Neural progenitor cell (in vitro differentiated cells): Measurements from ENCODE around the gene PWWP2A.

ENCODE experiments used
- EZH2 ChIP-seq: fragments of 200-600 bp; sonication (generic); IDR thresholded peaks from 2 replicates; pipeline ENCODE4 v1.6.1; 2017; ENCODE audit warnings: antibody characterized with exemption, mild to moderate bottlenecking, moderate library complexity
- EZH2phosphoT487 ChIP-seq: fragments of 200-600 bp; sonication (generic); IDR thresholded peaks from 2 replicates; pipeline ENCODE4 v1.6.1; 2017; ENCODE audit warnings: antibody characterized with exemption
- TF ChIP-seq, protein P1 (sequence below): fragments of 200-600 bp; sonication (generic); IDR thresholded peaks from 2 replicates; pipeline ENCODE4 v1.5.1; 2017; ENCODE audit warnings: antibody characterized with exemption, mild to moderate bottlenecking

DNA sequence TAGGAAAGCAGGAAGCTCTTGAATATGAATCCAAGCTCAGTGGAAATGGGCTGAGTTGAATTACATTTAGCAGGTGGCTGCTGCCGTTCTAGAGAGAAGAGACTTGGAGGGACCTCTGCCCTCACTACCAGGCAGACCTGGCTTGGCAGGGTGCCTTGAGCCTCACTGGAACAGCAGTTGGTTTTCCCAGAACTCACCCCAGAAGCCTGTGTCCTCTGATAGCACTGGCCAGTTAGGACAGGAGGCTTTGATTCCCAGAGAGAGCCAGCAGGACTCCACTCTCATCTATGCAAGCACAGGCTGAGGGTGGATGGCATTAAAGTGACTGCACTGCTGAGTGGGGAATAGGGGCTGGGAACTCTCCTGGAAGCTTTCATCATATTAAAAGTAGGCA lies 54.8 kb downstream of the PWWP2A start:
- TF ChIP-seq, protein P1, sequence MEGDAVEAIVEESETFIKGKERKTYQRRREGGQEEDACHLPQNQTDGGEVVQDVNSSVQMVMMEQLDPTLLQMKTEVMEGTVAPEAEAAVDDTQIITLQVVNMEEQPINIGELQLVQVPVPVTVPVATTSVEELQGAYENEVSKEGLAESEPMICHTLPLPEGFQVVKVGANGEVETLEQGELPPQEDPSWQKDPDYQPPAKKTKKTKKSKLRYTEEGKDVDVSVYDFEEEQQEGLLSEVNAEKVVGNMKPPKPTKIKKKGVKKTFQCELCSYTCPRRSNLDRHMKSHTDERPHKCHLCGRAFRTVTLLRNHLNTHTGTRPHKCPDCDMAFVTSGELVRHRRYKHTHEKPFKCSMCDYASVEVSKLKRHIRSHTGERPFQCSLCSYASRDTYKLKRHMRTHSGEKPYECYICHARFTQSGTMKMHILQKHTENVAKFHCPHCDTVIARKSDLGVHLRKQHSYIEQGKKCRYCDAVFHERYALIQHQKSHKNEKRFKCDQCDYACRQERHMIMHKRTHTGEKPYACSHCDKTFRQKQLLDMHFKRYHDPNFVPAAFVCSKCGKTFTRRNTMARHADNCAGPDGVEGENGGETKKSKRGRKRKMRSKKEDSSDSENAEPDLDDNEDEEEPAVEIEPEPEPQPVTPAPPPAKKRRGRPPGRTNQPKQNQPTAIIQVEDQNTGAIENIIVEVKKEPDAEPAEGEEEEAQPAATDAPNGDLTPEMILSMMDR: no peak
- TF ChIP-seq EZH2 (no peak), EZH2phosphoT487 (no peak)
